H1 (cell line): Measurements from ENCODE around the gene HES5. TPM values are rescaled to one million over a fixed set of nuclear protein-coding genes. Genes with fewer than 3 reads are reported as not detected.

Source experiments
- CTCF ChIA-PET: fragments of 300-600 bp; sonication (Branson Sonifier 250); formaldehyde crosslinking; loops from one replicate; lab custom pipeline; 2021; ENCODE audit not compliant: partially characterized antibody; lab: Charles Lee
- POLR2A ChIA-PET: fragments of 300-600 bp; sonication (Branson Sonifier 250); formaldehyde crosslinking; loops from one replicate; lab custom pipeline; 2021; ENCODE audit warnings: inconsistent platforms; ENCODE audit not compliant: partially characterized antibody; lab: Charles Lee
- DNase-seq, 2 experiments: peaks; one replicate each; pipeline versions ENCODE4 v3.0.0 to v3.0.0-alpha.2; 2010 to 2022; ENCODE audit warnings: low spot score in 2 of 2, low read depth in 1 of 2, mixed read lengths in 1 of 2
- FAIRE-seq: peaks from 2 replicates; lab custom pipeline; 2011; peaks lifted over from hg19 to GRCh38; lab: Jason Lieb, UNC
- H2AFZ ChIP-seq: 2 replicates; pipeline ENCODE4 v1.8.1; 2012; ENCODE audit warnings: low read length, inconsistent platforms
- H2AK5ac ChIP-seq: 2 replicates; pipeline ENCODE4 v1.6.1; 2013; ENCODE audit warnings: low read depth, low read length
- H2BK120ac ChIP-seq: replicated peaks from 2 replicates; pipeline ENCODE3; 2013; ENCODE audit warnings: low read depth, low read length, inconsistent platforms
- H2BK12ac ChIP-seq: 2 replicates; pipeline ENCODE4 v1.6.1; 2013; ENCODE audit warnings: low read depth, low read length
- H2BK15ac ChIP-seq: 2 replicates; pipeline ENCODE4 v1.6.1; 2013; ENCODE audit warnings: low read length
- H2BK20ac ChIP-seq: 2 replicates; pipeline ENCODE4 v1.6.1; 2013; ENCODE audit warnings: low read length
- H2BK5ac ChIP-seq: 2 replicates; pipeline ENCODE4 v1.6.1; 2013; ENCODE audit warnings: low read depth, low read length
- H3K14ac ChIP-seq: 2 replicates; pipeline ENCODE4 v1.6.1; 2013; ENCODE audit warnings: inconsistent platforms; ENCODE audit not compliant: insufficient read length
- H3K18ac ChIP-seq: 2 replicates; pipeline ENCODE4 v1.6.1; 2013; ENCODE audit warnings: low read length; ENCODE audit errors: extremely low read depth
- H3K23ac ChIP-seq: 2 replicates; pipeline ENCODE4 v1.6.1; 2013; ENCODE audit warnings: inconsistent platforms; ENCODE audit not compliant: insufficient read length
- H3K23me2 ChIP-seq: 2 replicates; pipeline ENCODE4 v1.6.1; 2013; ENCODE audit warnings: low read depth, low read length
- H3K27ac ChIP-seq: 2 replicates; pipeline ENCODE4 v1.6.1; 2011; ENCODE audit warnings: low read depth, low read length, inconsistent platforms
- H3K27me3 ChIP-seq, 4 experiments: replicated peaks in 1 of 4; 1 replicate in 1 of 4; 2 replicates in 3 of 4; pipeline versions ENCODE4 v1.6.1 to v1.8.1; 2011 to 2013; ENCODE audit warnings: low read length in 3 of 4, mild to moderate bottlenecking in 3 of 4, inconsistent platforms in 2 of 4, mixed read lengths in 2 of 4, moderate library complexity in 1 of 4; ENCODE audit not compliant: control insufficient read depth in 3 of 4, insufficient read depth in 3 of 4; ENCODE audit errors: extremely low read depth in 1 of 4
- H3K36me3 ChIP-seq, 4 experiments: 2 replicates each; pipeline versions ENCODE4 v1.6.1 to v1.8.1; 2011 to 2013; ENCODE audit warnings: mild to moderate bottlenecking in 4 of 4, low read length in 3 of 4, moderate library complexity in 2 of 4, control low read depth in 1 of 4, inconsistent platforms in 1 of 4; ENCODE audit not compliant: insufficient read depth in 4 of 4, control insufficient read depth in 2 of 4
- H3K4ac ChIP-seq: replicated peaks from 2 replicates; pipeline ENCODE3; 2013; ENCODE audit warnings: low read length, low read depth, mixed read lengths, inconsistent platforms; ENCODE audit not compliant: insufficient read length
- H3K4me1 ChIP-seq, 4 experiments: replicated peaks in 1 of 4; 1 replicate in 1 of 4; 2 replicates in 3 of 4; pipeline versions ENCODE4 v1.6.1 to v1.8.1; 2011 to 2013; ENCODE audit warnings: low read length in 3 of 4, inconsistent platforms in 2 of 4, mixed read lengths in 1 of 4; ENCODE audit not compliant: insufficient read depth in 4 of 4, control insufficient read depth in 3 of 4
- H3K4me2 ChIP-seq, 2 experiments: 2 replicates each; pipeline versions ENCODE4 v1.6.1 to v1.8.1; 2011 to 2013; ENCODE audit warnings: low read depth in 2 of 2, low read length in 2 of 2, control low read depth in 1 of 2, inconsistent platforms in 1 of 2, mild to moderate bottlenecking in 1 of 2; ENCODE audit not compliant: insufficient read depth in 1 of 2
- H3K4me3 ChIP-seq, 4 experiments: fragments of 200-600, 300-600 bp in 1 of 4; sonication (generic), shearing (Covaris generic), sonication (Bioruptor Twin) in 1 of 4; 2 replicates each; pipeline versions ENCODE4 v1.5.1 to v1.8.1; 2011 to 2016; ENCODE audit warnings: low read length in 4 of 4, low read depth in 3 of 4, control low read depth in 2 of 4, inconsistent platforms in 2 of 4, mild to moderate bottlenecking in 2 of 4, mixed read lengths in 1 of 4, moderate library complexity in 1 of 4; ENCODE audit not compliant: insufficient read depth in 2 of 4; ENCODE audit errors: extremely low read depth in 1 of 4
- H3K56ac ChIP-seq: replicated peaks from 2 replicates; pipeline ENCODE3; 2013; ENCODE audit warnings: low read depth, mild to moderate bottlenecking, mixed read lengths, low read length, inconsistent platforms; ENCODE audit not compliant: insufficient read length
- H3K79me1 ChIP-seq: 2 replicates; pipeline ENCODE4 v1.6.1; 2013; ENCODE audit warnings: low read depth, low read length, control low read depth
- H3K79me2 ChIP-seq, 2 experiments: 2 replicates each; pipeline versions ENCODE4 v1.6.1 to v1.8.1; 2012 to 2013; ENCODE audit warnings: low read length in 2 of 2, mild to moderate bottlenecking in 2 of 2, inconsistent platforms in 1 of 2; ENCODE audit not compliant: insufficient read depth in 2 of 2, control insufficient read depth in 1 of 2
- H3K9ac ChIP-seq, 4 experiments: replicated peaks in 1 of 4; 1 replicate in 1 of 4; 2 replicates in 3 of 4; pipeline versions ENCODE4 v1.6.1 to v1.8.1; 2011 to 2013; ENCODE audit warnings: low read depth in 3 of 4, low read length in 3 of 4, control low read depth in 2 of 4, mild to moderate bottlenecking in 2 of 4, moderate library complexity in 2 of 4, inconsistent platforms in 1 of 4; ENCODE audit errors: extremely low read depth in 1 of 4
- H3K9me3 ChIP-seq, 2 experiments: 2 replicates each; pipeline versions ENCODE4 v1.6.1 to v1.8.1; 2012 to 2013; ENCODE audit warnings: mild to moderate bottlenecking in 2 of 2, moderate library complexity in 2 of 2, control low read depth in 1 of 2, inconsistent platforms in 1 of 2, low read depth in 1 of 2, low read length in 1 of 2, mixed read lengths in 1 of 2; ENCODE audit not compliant: insufficient read depth in 2 of 2
- H4K20me1 ChIP-seq, 2 experiments: replicated peaks in 1 of 2; 2 replicates each; pipeline versions ENCODE3 to v1.8.1; 2011 to 2013; ENCODE audit warnings: inconsistent platforms in 2 of 2, low read length in 2 of 2, mild to moderate bottlenecking in 1 of 2; ENCODE audit not compliant: insufficient read depth in 2 of 2, control insufficient read depth in 1 of 2
- H4K5ac ChIP-seq: 2 replicates; pipeline ENCODE4 v1.6.1; 2013; ENCODE audit warnings: low read length, low read depth, mixed read lengths, inconsistent platforms; ENCODE audit not compliant: insufficient read length
- H4K8ac ChIP-seq: 2 replicates; pipeline ENCODE4 v1.8.0; 2013; ENCODE audit warnings: mild to moderate bottlenecking, moderate library complexity, low read length, inconsistent platforms; ENCODE audit not compliant: insufficient read depth; ENCODE audit errors: extremely low read depth
- H4K91ac ChIP-seq: replicated peaks from 2 replicates; pipeline ENCODE3; 2013; ENCODE audit warnings: low read length, mixed read lengths, inconsistent platforms; ENCODE audit not compliant: insufficient read length
- GABPA ChIP-seq: IDR thresholded peaks from 2 replicates; pipeline ENCODE4 v1.6.1; 2011; ENCODE audit warnings: mild to moderate bottlenecking, low read length, moderate library complexity, borderline replicate concordance; ENCODE audit not compliant: insufficient read depth
- KDM1A ChIP-seq: fragments of 200-600, 300-600 bp; sonication (generic); IDR thresholded peaks from 2 replicates; pipeline ENCODE4 v1.7.1; 2016; ENCODE audit warnings: mild to moderate bottlenecking, low read length, borderline replicate concordance
- WGBS, 2 experiments: shearing (Covaris generic) in 1 of 2; methylation state at CpG; one replicate each; pipeline versions ENCODE4 v1.1.6 to v1.1.7; 2013 to 2015; ENCODE audit warnings: low lambda C conversion rate in 2 of 2, mixed read lengths in 2 of 2, inconsistent platforms in 1 of 2, low coverage in 1 of 2, missing lambda C conversion rate in 1 of 2; ENCODE audit not compliant: insufficient replicate concordance in 2 of 2, insufficient coverage in 1 of 2, insufficient read length in 1 of 2; ENCODE audit errors: extremely low coverage in 1 of 2, missing lambda C conversion rate in 1 of 2; 5-methylcytosine and 5-hydroxymethylcytosine counted together
- polyA plus RNA-seq, 7 experiments: library from polyadenylated mRNA; depleted of rRNA in 3 of 7; stranded (reverse) in 5 of 7; unstranded in 2 of 7; fragments of >200 nt in 5 of 7; fragments of 200-250 nt in 2 of 7; gene quantifications; 1 replicate in 5 of 7; 2 replicates in 1 of 7; 4 replicates in 1 of 7; pipeline versions ENCODE4 v1.2.1 to v1.2.3, GENCODE V29; 2011 to 2013; ENCODE audit warnings: missing spikeins in 2 of 7, mixed read lengths in 2 of 7
- total RNA-seq: library from RNA; stranded (reverse); fragmentation: NEBNext Ultra II Directional; extraction: Animal tissue kit (Norgen Biotek cat#: 25700); gene quantifications from 2 replicates; pipeline ENCODE4 v1.2.1, GENCODE V29; 2021
- TF ChIP-seq, protein P1 (sequence below): IDR thresholded peaks from 2 replicates; pipeline ENCODE4 v1.6.1; 2012; ENCODE audit warnings: low read length, inconsistent platforms

HES5 gene
- total and polyA plus RNA-seq, 2 of the 8 experiments (the other 6 are each of a cell fraction or from before 2014, with no cell fraction given), result 0.22 TPM; not detected in 1

- Histone ChIP-seq H3K4ac (peak within 1 kb of the TSS; percentile 32), H4K20me1 (no peaks in the 10 kb centered on the region), H4K5ac (no peak within 1 kb of the TSS), H3K79me1 (no peaks in the 10 kb centered on the region), H2BK15ac (peak within 1 kb of the TSS; percentile 46; the same call in 1 of the 2 replicates), H3K4me1 (peaks cover 0 to 6% (median 0%) of the 10 kb centered on the region in 4 experiments; a peak in 2 of 7 replicates), H2BK12ac (no peak within 1 kb of the TSS; the same call in 1 of the 2 replicates), H2BK5ac (no peak within 1 kb of the TSS), H3K36me3 (no peaks in the 10 kb centered on the region), H3K9ac (no peak within 1 kb of the TSS), H3K9me3 (no peaks in the 10 kb centered on the region; a peak in 1 of 4 replicates), H3K4me2 (no peak within 1 kb of the TSS), H2AFZ (no peak within 1 kb of the TSS), H2BK120ac (peak within 1 kb of the TSS; percentile 22), H3K27ac (no peak within 1 kb of the TSS), H3K79me2 (no peaks in the 10 kb centered on the region), H3K14ac (no peak within 1 kb of the TSS), H4K8ac (peak within 1 kb of the TSS; percentile 51; the same call in 1 of the 2 replicates), H3K23ac (no peak within 1 kb of the TSS), H2BK20ac (no peak within 1 kb of the TSS), H4K91ac (peak within 1 kb of the TSS; percentile 55), H3K27me3 (no peaks in the 10 kb centered on the region), H2AK5ac (no peak within 1 kb of the TSS), H3K4me3 (no peak within 1 kb of the TSS), H3K56ac (peak within 1 kb of the TSS; percentile 16), H3K18ac (no peak within 1 kb of the TSS; the same call in 1 of the 2 replicates), H3K23me2 (no peaks in the 10 kb centered on the region)
- POLR2A ChIA-PET, result interaction anchor here (0.9 kb wide), 1 partner anchor 8 kb away, joined by 3 read pairs; no protein-coding TSS in a partner anchor
- FAIRE-seq (no peak), DNase-seq (no peak)
- CTCF ChIA-PET, result interaction anchor here (0.7 to 1.6 kb wide), 6 partner anchors 17 to 861 kb away, joined by 3 read pairs; no protein-coding TSS in a partner anchor
- WGBS, 2 experiments, result 84% methylated on average over 10 of the region's 16 CpGs; no CpG with 5 or more reads in 1 of the 2 experiments
- TF ChIP-seq, protein P1, sequence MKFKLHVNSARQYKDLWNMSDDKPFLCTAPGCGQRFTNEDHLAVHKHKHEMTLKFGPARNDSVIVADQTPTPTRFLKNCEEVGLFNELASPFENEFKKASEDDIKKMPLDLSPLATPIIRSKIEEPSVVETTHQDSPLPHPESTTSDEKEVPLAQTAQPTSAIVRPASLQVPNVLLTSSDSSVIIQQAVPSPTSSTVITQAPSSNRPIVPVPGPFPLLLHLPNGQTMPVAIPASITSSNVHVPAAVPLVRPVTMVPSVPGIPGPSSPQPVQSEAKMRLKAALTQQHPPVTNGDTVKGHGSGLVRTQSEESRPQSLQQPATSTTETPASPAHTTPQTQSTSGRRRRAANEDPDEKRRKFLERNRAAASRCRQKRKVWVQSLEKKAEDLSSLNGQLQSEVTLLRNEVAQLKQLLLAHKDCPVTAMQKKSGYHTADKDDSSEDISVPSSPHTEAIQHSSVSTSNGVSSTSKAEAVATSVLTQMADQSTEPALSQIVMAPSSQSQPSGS, result no peak
- TF ChIP-seq KDM1A, result no peak
- TF ChIP-seq GABPA, result 0 out of 2 replicates have a peak, but pooled peaks have one; percentile 23
Measured at GRCh38 chr1:2556277-2556677, 26.2 kb upstream of the HES5 start, which contains the start of gene TNFRSF14. Gene TNFRSF14 (plus strand): TSS chr1:2556371. CDS start chr1:2556665, 294 bp downstream.
